Smooth muscle cell (in vitro differentiated cells): ENCODE data around the gene NMT2. TPM values are rescaled to one million over a fixed set of nuclear protein-coding genes. Genes with fewer than 3 reads are reported as not detected.

Experiments
- DNase-seq: peaks from one replicate; lab custom pipeline; 2025; ENCODE audit not compliant: unreplicated experiment; lab: John Stamatoyannopoulos, UW
- H2AFZ ChIP-seq: fragments of 200-600 bp; sonication (generic); 2 replicates; pipeline ENCODE4 v1.6.0; 2016; ENCODE audit warnings: antibody characterized with exemption, low read depth, mild to moderate bottlenecking
- H3F3A ChIP-seq: fragments of 200-600 bp; sonication (generic); 2 replicates; pipeline ENCODE4 v1.6.0; 2017; ENCODE audit warnings: antibody characterized with exemption, low read depth
- H3K27ac ChIP-seq: fragments of 200-600 bp; sonication (generic); 2 replicates; pipeline ENCODE4 v1.5.1; 2016; ENCODE audit warnings: low read depth, mild to moderate bottlenecking
- H3K27me3 ChIP-seq: fragments of 200-600 bp; sonication (generic); 2 replicates; pipeline ENCODE4 v1.6.1; 2016; ENCODE audit warnings: low read depth, mild to moderate bottlenecking
- H3K36me3 ChIP-seq: fragments of 200-600 bp; sonication (generic); 2 replicates; pipeline ENCODE4 v1.5.1; 2016; ENCODE audit warnings: low read depth
- H3K4me1 ChIP-seq: fragments of 200-600 bp; sonication (generic); 2 replicates; pipeline ENCODE4 v1.5.1; 2016; ENCODE audit warnings: low read depth
- H3K4me2 ChIP-seq: fragments of 200-600 bp; sonication (generic); 2 replicates; pipeline ENCODE4 v1.6.0; 2016; ENCODE audit warnings: mild to moderate bottlenecking
- H3K4me3 ChIP-seq: fragments of 200-600 bp; sonication (generic); 2 replicates; pipeline ENCODE4 v1.5.1; 2016; ENCODE audit warnings: mild to moderate bottlenecking
- H3K79me2 ChIP-seq: fragments of 200-600 bp; sonication (generic); 2 replicates; pipeline ENCODE4 v1.6.0; 2016; ENCODE audit warnings: low read depth, mild to moderate bottlenecking
- H3K9ac ChIP-seq: fragments of 200-600 bp; sonication (generic); 2 replicates; pipeline ENCODE4 v1.6.0; 2016; ENCODE audit warnings: low read depth
- H3K9me3 ChIP-seq: fragments of 200-600 bp; sonication (generic); replicated peaks from 2 replicates; pipeline ENCODE4 v1.5.1; 2016; ENCODE audit warnings: low read depth
- H4K20me1 ChIP-seq: fragments of 200-600 bp; sonication (generic); 2 replicates; pipeline ENCODE4 v1.6.0; 2016; ENCODE audit warnings: low read depth
- CTCF ChIP-seq: fragments of 200-600 bp; sonication (generic); IDR thresholded peaks from 2 replicates; pipeline ENCODE4 v1.5.1; 2017; ENCODE audit warnings: borderline replicate concordance, mild to moderate bottlenecking, antibody characterized with exemption; ENCODE audit not compliant: insufficient read depth, poor library complexity, severe bottlenecking
- WGBS: methylation state at CpG from one replicate; pipeline ENCODE4 v1.1.7; 2016; ENCODE audit warnings: low lambda C conversion rate; 5-methylcytosine and 5-hydroxymethylcytosine counted together
- polyA plus RNA-seq: library from polyadenylated mRNA; unstranded; fragments of >200 nt; fragmentation: Nextera tagmentation; extraction: Ambion mirVana; gene quantifications from 2 replicates; pipeline ENCODE4 v1.2.1, GENCODE V29; 2016
- total RNA-seq: library from RNA; depleted of rRNA; stranded (reverse); fragments of >200 nt; gene quantifications from 2 replicates; pipeline ENCODE4 v1.2.3, GENCODE V29; 2014

Gene NMT2
- total and polyA plus RNA-seq, 2 experiments from 2014 or later = 9.4 to 9.5 TPM

GRCh38 chr10:15168786-15169554 lies 477 bp upstream of the NMT2 start:
- Histone ChIP-seq H2AFZ (peak overlapping the region; percentile 83), H3K36me3 (no peaks in the 10 kb centered on the region), H3K9me3 (no peaks in the 10 kb centered on the region), H3K4me2 (peak overlapping the region; percentile 81), H3K4me1 (peaks cover 17% of the 10 kb centered on the region), H3K9ac (no peak overlapping the region), H3K27ac (no peak overlapping the region), H4K20me1 (peaks cover 4% of the 10 kb centered on the region), H3K4me3 (no peak overlapping the region), H3F3A (peaks cover 10% of the 10 kb centered on the region), H3K27me3 (no peaks in the 10 kb centered on the region), H3K79me2 (peaks cover 23% of the 10 kb centered on the region)
- 30% methylated on average over 18 of the region's 44 CpGs for WGBS
- peak; percentile 97 for DNase-seq
- no peak for TF ChIP-seq CTCF

GRCh38 chr10:15167411-15168290 lies 842 bp downstream of the NMT2 start:
- Histone ChIP-seq H3K79me2 (peaks cover 28% of the 10 kb centered on the region), H3K4me1 (peaks cover 17% of the 10 kb centered on the region), H2AFZ (peak overlapping the region; percentile 100), H4K20me1 (peaks cover 7% of the 10 kb centered on the region), H3K4me3 (peak overlapping the region; percentile 99), H3K4me2 (peak overlapping the region; percentile 94), H3F3A (peaks cover 10% of the 10 kb centered on the region), H3K36me3 (no peaks in the 10 kb centered on the region), H3K9me3 (no peaks in the 10 kb centered on the region), H3K27ac (no peak overlapping the region), H3K27me3 (no peaks in the 10 kb centered on the region), H3K9ac (peak overlapping the region; percentile 83)
- 1% methylated on average over 49 of the region's 54 CpGs for WGBS
- DNase-seq = peak; percentile 42
- peak; percentile 44 for TF ChIP-seq CTCF

GRCh38 chr10:15166325-15166724 lies 2.2 kb downstream of the NMT2 start:
- peaks cover 7% of the 10 kb centered on the region for H4K20me1 ChIP-seq
- peaks cover 31% of the 10 kb centered on the region for H3K79me2 ChIP-seq
- H3K9me3 ChIP-seq = no peaks in the 10 kb centered on the region
- peaks cover 10% of the 10 kb centered on the region for H3F3A ChIP-seq
- peak overlapping the region; percentile 99 for H3K4me3 ChIP-seq
- DNase-seq = no peak
- TF ChIP-seq CTCF = no peak
- H3K9ac ChIP-seq = no peak overlapping the region
- 89% methylated on average over 2 of the region's 2 CpGs for WGBS
- H3K27me3 ChIP-seq = no peaks in the 10 kb centered on the region
- no peak overlapping the region for H2AFZ ChIP-seq
- no peak overlapping the region for H3K4me2 ChIP-seq
- no peak overlapping the region for H3K27ac ChIP-seq
- H3K4me1 ChIP-seq = peaks cover 17% of the 10 kb centered on the region
- no peaks in the 10 kb centered on the region for H3K36me3 ChIP-seq
